ENCODE results near the gene NEU2.

DNA sequence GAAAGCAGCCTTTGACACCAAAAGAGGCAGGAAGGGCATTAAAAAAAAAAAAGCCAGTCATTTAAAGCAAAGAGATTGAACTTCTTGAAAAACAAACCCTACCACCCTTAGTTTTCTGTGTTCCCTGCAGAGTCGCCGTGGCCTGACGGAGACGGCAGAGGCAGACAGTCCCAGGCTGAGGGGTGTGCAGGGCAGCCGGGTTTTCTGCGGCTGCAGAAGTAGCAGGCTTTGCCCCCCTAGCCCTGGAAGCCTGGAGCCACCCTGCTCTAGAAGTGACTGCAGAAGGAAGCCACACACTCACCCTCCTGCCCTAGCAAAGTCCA lies 30.4 kb downstream of the NEU2 start:
- no peak for TF ChIP-seq ZNF384 (IDR thresholded peaks at IDR 0.05)
- TF ChIP-seq CTBP1 (IDR thresholded peaks at IDR 0.05; ENCODE audit: borderline replicate concordance): no peak
- no peak for TF ChIP-seq TARDBP (IDR thresholded peaks at IDR 0.05)
- TF ChIP-seq ELF4 (IDR thresholded peaks at IDR 0.05): no peak
- TF ChIP-seq LEF1 (IDR thresholded peaks at IDR 0.05; ENCODE audit: borderline replicate concordance): no peak
- TF ChIP-seq, protein P1, sequence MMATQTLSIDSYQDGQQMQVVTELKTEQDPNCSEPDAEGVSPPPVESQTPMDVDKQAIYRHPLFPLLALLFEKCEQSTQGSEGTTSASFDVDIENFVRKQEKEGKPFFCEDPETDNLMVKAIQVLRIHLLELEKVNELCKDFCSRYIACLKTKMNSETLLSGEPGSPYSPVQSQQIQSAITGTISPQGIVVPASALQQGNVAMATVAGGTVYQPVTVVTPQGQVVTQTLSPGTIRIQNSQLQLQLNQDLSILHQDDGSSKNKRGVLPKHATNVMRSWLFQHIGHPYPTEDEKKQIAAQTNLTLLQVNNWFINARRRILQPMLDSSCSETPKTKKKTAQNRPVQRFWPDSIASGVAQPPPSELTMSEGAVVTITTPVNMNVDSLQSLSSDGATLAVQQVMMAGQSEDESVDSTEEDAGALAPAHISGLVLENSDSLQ (IDR thresholded peaks at IDR 0.05): no peak
- no peak for TF ChIP-seq FOXM1 (IDR thresholded peaks at IDR 0.05; ENCODE audit: borderline replicate concordance)
- TF ChIP-seq SUZ12 (IDR thresholded peaks at IDR 0.05): no peak
- TF ChIP-seq BHLHE40 (IDR thresholded peaks at IDR 0.05; ENCODE audit: borderline replicate concordance): no peak
- no peak for TF ChIP-seq ARNT (IDR thresholded peaks at IDR 0.05)
- TF ChIP-seq SP1 (IDR thresholded peaks at IDR 0.05): no peak
- TF ChIP-seq FOXK2 (IDR thresholded peaks at IDR 0.05): no peak
- TF ChIP-seq HDGF (IDR thresholded peaks at IDR 0.05; ENCODE audit: borderline replicate concordance): no peak

Measured in HEK293T (cell line).